ENCODE results near the gene PPP1R1C.
"Not testable (repeated sequence)": the region's sequence is repeated elsewhere in the genome, so short reads cannot be mapped to it uniquely, and the experiment has no call there.

The PPP1R1C gene

GRCh38 chr2:181953881-181954537, 31.6 kb upstream of the PPP1R1C start:
- DNase-seq (ENCODE audit: extremely low spot score), result peak; percentile 66
- TF ChIP-seq FOXM1 (IDR thresholded peaks at IDR 0.05; ENCODE audit: borderline replicate concordance), result no peak
- TF ChIP-seq FOXA1 (IDR thresholded peaks at IDR 0.05), result no peak
- TF ChIP-seq LEF1 (IDR thresholded peaks at IDR 0.05; ENCODE audit: borderline replicate concordance), result no peak
- TF ChIP-seq SP1 (IDR thresholded peaks at IDR 0.05), result no peak
- TF ChIP-seq PKNOX1 (IDR thresholded peaks at IDR 0.05), result no peak
- no peak for TF ChIP-seq SUZ12 (IDR thresholded peaks at IDR 0.05)
- no peak for TF ChIP-seq L3MBTL2 (conservative IDR thresholded peaks at IDR 0.05)
- TF ChIP-seq FOXK2 (IDR thresholded peaks at IDR 0.05), result no peak
- TF ChIP-seq ELF4 (IDR thresholded peaks at IDR 0.05), result no peak
- no peak for TF ChIP-seq ARNT (IDR thresholded peaks at IDR 0.05)
- TF ChIP-seq TARDBP (IDR thresholded peaks at IDR 0.05), result no peak
- CTCF ChIA-PET, result interaction anchor here (0.6 to 2.2 kb wide), 11 partner anchors 17 to 1845 kb away, joined by 3 to 8 read pairs (median 4); no protein-coding TSS in a partner anchor
- POLR2A ChIA-PET, result no interaction called here

- DNase-seq (ENCODE audit: extremely low spot score), result no peak
- CTCF ChIA-PET, result interaction anchor here (0.6 to 2.2 kb wide), 9 partner anchors 17 to 506 kb away, joined by 3 to 8 read pairs (median 4); no protein-coding TSS in a partner anchor
- TF ChIP-seq BHLHE40 (IDR thresholded peaks at IDR 0.05; ENCODE audit: borderline replicate concordance), result no peak
- no peak for TF ChIP-seq HDGF (IDR thresholded peaks at IDR 0.05; ENCODE audit: borderline replicate concordance)
- no peak for TF ChIP-seq SP1 (IDR thresholded peaks at IDR 0.05)
- no peak for TF ChIP-seq ZNF384 (IDR thresholded peaks at IDR 0.05)
- TF ChIP-seq NFRKB (IDR thresholded peaks at IDR 0.05), result no peak
- TF ChIP-seq ELF4 (IDR thresholded peaks at IDR 0.05), result no peak
- no peak for TF ChIP-seq FOXK2 (IDR thresholded peaks at IDR 0.05)
- no peak for TF ChIP-seq SUZ12 (IDR thresholded peaks at IDR 0.05)
- TF ChIP-seq LEF1 (IDR thresholded peaks at IDR 0.05; ENCODE audit: borderline replicate concordance), result no peak
- TF ChIP-seq ARNT (IDR thresholded peaks at IDR 0.05), result no peak
- TF ChIP-seq L3MBTL2 (conservative IDR thresholded peaks at IDR 0.05), result no peak
- TF ChIP-seq FOXA1 (IDR thresholded peaks at IDR 0.05), result no peak
- TF ChIP-seq FOXM1 (IDR thresholded peaks at IDR 0.05; ENCODE audit: borderline replicate concordance), result no peak
- TF ChIP-seq TARDBP (IDR thresholded peaks at IDR 0.05), result no peak
- POLR2A ChIA-PET, result no interaction called here
Observed at GRCh38 chr2:181954538-181954883, 31.1 kb upstream of the PPP1R1C start.

GRCh38 chr2:181955010-181955409, 30.6 kb upstream of the PPP1R1C start:
- ChIA-PET POLR2A (no interaction called here), CTCF (interaction anchor here (0.6 to 2.2 kb wide), 7 partner anchors 16 to 216 kb away, joined by 3 to 8 read pairs (median 4); no protein-coding TSS in a partner anchor)
- DNase-seq (ENCODE audit: extremely low spot score), result no peak
- TF ChIP-seq L3MBTL2 (conservative IDR thresholded peaks at IDR 0.05) (no peak), CTBP1 (IDR thresholded peaks at IDR 0.05; ENCODE audit: borderline replicate concordance) (no peak), HDGF (IDR thresholded peaks at IDR 0.05; ENCODE audit: borderline replicate concordance) (no peak), PKNOX1 (IDR thresholded peaks at IDR 0.05) (no peak), LEF1 (IDR thresholded peaks at IDR 0.05; ENCODE audit: borderline replicate concordance) (no peak), FOXM1 (IDR thresholded peaks at IDR 0.05; ENCODE audit: borderline replicate concordance) (no peak), SP1 (IDR thresholded peaks at IDR 0.05) (no peak), BHLHE40 (IDR thresholded peaks at IDR 0.05; ENCODE audit: borderline replicate concordance) (no peak), FOXK2 (IDR thresholded peaks at IDR 0.05) (no peak), ARNT (IDR thresholded peaks at IDR 0.05) (no peak), SUZ12 (IDR thresholded peaks at IDR 0.05) (no peak), ZNF384 (IDR thresholded peaks at IDR 0.05) (no peak), ELF4 (IDR thresholded peaks at IDR 0.05) (no peak), FOXA1 (IDR thresholded peaks at IDR 0.05) (no peak), TARDBP (IDR thresholded peaks at IDR 0.05) (no peak), NFRKB (IDR thresholded peaks at IDR 0.05) (no peak)

GRCh38 chr2:181955866-181956265, 29.8 kb upstream of the PPP1R1C start:
- DNase-seq (ENCODE audit: extremely low spot score); POLR2A ChIA-PET: not testable (repeated sequence)
- CTCF ChIA-PET, result interaction anchor here (2.2 kb wide), 1 partner anchor 213 kb away, joined by 8 read pairs; no protein-coding TSS in a partner anchor

GRCh38 chr2:181957668-181958067, 28.0 kb upstream of the PPP1R1C start:
- TF ChIP-seq BHLHE40 (IDR thresholded peaks at IDR 0.05; ENCODE audit: borderline replicate concordance) (no peak), LEF1 (IDR thresholded peaks at IDR 0.05; ENCODE audit: borderline replicate concordance) (no peak), CTBP1 (IDR thresholded peaks at IDR 0.05; ENCODE audit: borderline replicate concordance) (no peak), FOXK2 (IDR thresholded peaks at IDR 0.05) (no peak)
- POLR2A ChIA-PET, result no interaction called here
- CTCF ChIA-PET, result no interaction called here
- no peak for DNase-seq (ENCODE audit: extremely low spot score)

GRCh38 chr2:181958726-181959125, 26.9 kb upstream of the PPP1R1C start:
- POLR2A ChIA-PET, result no interaction called here
- CTCF ChIA-PET, result interaction anchor here (1.0 kb wide), 1 partner anchor 118 kb away, joined by 4 read pairs; no protein-coding TSS in a partner anchor
- TF ChIP-seq FOXA1 (IDR thresholded peaks at IDR 0.05), result no peak
- TF ChIP-seq FOXM1 (IDR thresholded peaks at IDR 0.05; ENCODE audit: borderline replicate concordance), result no peak
- TF ChIP-seq ZNF384 (IDR thresholded peaks at IDR 0.05), result no peak
- TF ChIP-seq SP1 (IDR thresholded peaks at IDR 0.05), result no peak
- no peak for TF ChIP-seq ELF4 (IDR thresholded peaks at IDR 0.05)
- TF ChIP-seq PKNOX1 (IDR thresholded peaks at IDR 0.05), result no peak
- TF ChIP-seq FOXK2 (IDR thresholded peaks at IDR 0.05), result no peak
- no peak for TF ChIP-seq L3MBTL2 (conservative IDR thresholded peaks at IDR 0.05)
- TF ChIP-seq SUZ12 (IDR thresholded peaks at IDR 0.05), result no peak
- no peak for TF ChIP-seq TARDBP (IDR thresholded peaks at IDR 0.05)
- TF ChIP-seq HDGF (IDR thresholded peaks at IDR 0.05; ENCODE audit: borderline replicate concordance), result no peak
- TF ChIP-seq CTBP1 (IDR thresholded peaks at IDR 0.05; ENCODE audit: borderline replicate concordance), result no peak
- TF ChIP-seq ARNT (IDR thresholded peaks at IDR 0.05), result no peak
- TF ChIP-seq LEF1 (IDR thresholded peaks at IDR 0.05; ENCODE audit: borderline replicate concordance), result no peak
- no peak for TF ChIP-seq NFRKB (IDR thresholded peaks at IDR 0.05)
- no peak for TF ChIP-seq BHLHE40 (IDR thresholded peaks at IDR 0.05; ENCODE audit: borderline replicate concordance)
- no peak for DNase-seq (ENCODE audit: extremely low spot score)

Data from HEK293T (cell line).